ENCODE data around the gene NDUFAF8.

Gene NDUFAF8

GRCh38 chr17:81197831-81198490, 41.2 kb upstream of the NDUFAF8 start:
- H3K27me3 Mint-ChIP-seq = no peaks in the 10 kb centered on the region
- H3K4me3 Mint-ChIP-seq = no peak overlapping the region
- H3K36me3 Mint-ChIP-seq = no peaks in the 10 kb centered on the region
- no peaks in the 10 kb centered on the region for H3K4me1 Mint-ChIP-seq
- no peak overlapping the region for H3K27ac Mint-ChIP-seq
- no peaks in the 10 kb centered on the region for H3K9me3 Mint-ChIP-seq

GRCh38 chr17:81198826-81199481, 40.2 kb upstream of the NDUFAF8 start:
- H3K9me3 Mint-ChIP-seq = no peaks in the 10 kb centered on the region
- H3K27ac Mint-ChIP-seq = no peak overlapping the region
- no peaks in the 10 kb centered on the region for H3K36me3 Mint-ChIP-seq
- no peaks in the 10 kb centered on the region for H3K27me3 Mint-ChIP-seq
- no peak overlapping the region for H3K4me3 Mint-ChIP-seq
- no peaks in the 10 kb centered on the region for H3K4me1 Mint-ChIP-seq

- Mint-ChIP-seq H3K27ac (no peak overlapping the region), H3K9me3 (no peaks in the 10 kb centered on the region), H3K4me1 (no peaks in the 10 kb centered on the region), H3K27me3 (no peaks in the 10 kb centered on the region), H3K4me3 (no peak overlapping the region), H3K36me3 (no peaks in the 10 kb centered on the region)
Observed at GRCh38 chr17:81199482-81199830, 39.7 kb upstream of the NDUFAF8 start.

- H3K9me3 Mint-ChIP-seq = no peaks in the 10 kb centered on the region
- no peaks in the 10 kb centered on the region for H3K4me1 Mint-ChIP-seq
- no peak overlapping the region for H3K27ac Mint-ChIP-seq
- no peaks in the 10 kb centered on the region for H3K36me3 Mint-ChIP-seq
- H3K4me3 Mint-ChIP-seq = no peak overlapping the region
- H3K27me3 Mint-ChIP-seq = no peaks in the 10 kb centered on the region
Observed at GRCh38 chr17:81200201-81200600, 38.9 kb upstream of the NDUFAF8 start.

GRCh38 chr17:81200695-81201580, 38.2 kb upstream of the NDUFAF8 start:
- no peaks in the 10 kb centered on the region for H3K9me3 Mint-ChIP-seq
- no peak overlapping the region for H3K27ac Mint-ChIP-seq
- H3K36me3 Mint-ChIP-seq = no peaks in the 10 kb centered on the region
- no peaks in the 10 kb centered on the region for H3K27me3 Mint-ChIP-seq
- H3K4me3 Mint-ChIP-seq = no peak overlapping the region
- no peaks in the 10 kb centered on the region for H3K4me1 Mint-ChIP-seq

GRCh38 chr17:81202318-81202717, 36.8 kb upstream of the NDUFAF8 start:
- no peak overlapping the region for H3K27ac Mint-ChIP-seq
- H3K4me1 Mint-ChIP-seq = no peaks in the 10 kb centered on the region
- no peaks in the 10 kb centered on the region for H3K36me3 Mint-ChIP-seq
- H3K4me3 Mint-ChIP-seq = no peak overlapping the region
- no peaks in the 10 kb centered on the region for H3K27me3 Mint-ChIP-seq
- no peaks in the 10 kb centered on the region for H3K9me3 Mint-ChIP-seq

- no peaks in the 10 kb centered on the region for H3K4me1 Mint-ChIP-seq
- H3K36me3 Mint-ChIP-seq = no peaks in the 10 kb centered on the region
- no peak overlapping the region for H3K4me3 Mint-ChIP-seq
- H3K27me3 Mint-ChIP-seq = no peaks in the 10 kb centered on the region
- H3K9me3 Mint-ChIP-seq = no peaks in the 10 kb centered on the region
- no peak overlapping the region for H3K27ac Mint-ChIP-seq
Observed at GRCh38 chr17:81203136-81203535, 36.0 kb upstream of the NDUFAF8 start.

- no peaks in the 10 kb centered on the region for H3K4me1 Mint-ChIP-seq
- no peaks in the 10 kb centered on the region for H3K27me3 Mint-ChIP-seq
- no peak overlapping the region for H3K27ac Mint-ChIP-seq
- no peaks in the 10 kb centered on the region for H3K36me3 Mint-ChIP-seq
- H3K4me3 Mint-ChIP-seq = no peak overlapping the region
- H3K9me3 Mint-ChIP-seq = no peaks in the 10 kb centered on the region
Observed at GRCh38 chr17:81204578-81204977, 34.5 kb upstream of the NDUFAF8 start.

- no peak overlapping the region for H3K4me3 Mint-ChIP-seq
- H3K36me3 Mint-ChIP-seq = no peaks in the 10 kb centered on the region
- H3K9me3 Mint-ChIP-seq = no peaks in the 10 kb centered on the region
- no peaks in the 10 kb centered on the region for H3K27me3 Mint-ChIP-seq
- H3K4me1 Mint-ChIP-seq = no peaks in the 10 kb centered on the region
- no peak overlapping the region for H3K27ac Mint-ChIP-seq
Observed at GRCh38 chr17:81206166-81206565, 33.0 kb upstream of the NDUFAF8 start.

GRCh38 chr17:81206657-81207056, 32.5 kb upstream of the NDUFAF8 start:
- H3K27ac Mint-ChIP-seq = no peak overlapping the region
- no peaks in the 10 kb centered on the region for H3K27me3 Mint-ChIP-seq
- no peaks in the 10 kb centered on the region for H3K4me1 Mint-ChIP-seq

GRCh38 chr17:81207610-81208581, 31.2 kb upstream of the NDUFAF8 start:
- no peak overlapping the region for H3K27ac Mint-ChIP-seq

More at GRCh38 chr17:81206657-81207056, 32.5 kb upstream of the NDUFAF8 start:
- Mint-ChIP-seq H3K9me3 (no peaks in the 10 kb centered on the region), H3K4me3 (no peak overlapping the region), H3K36me3 (no peaks in the 10 kb centered on the region)

GRCh38 chr17:81208651-81209050, 30.5 kb upstream of the NDUFAF8 start:
- no peaks in the 10 kb centered on the region for H3K36me3 Mint-ChIP-seq
- H3K27ac Mint-ChIP-seq = no peak overlapping the region
- no peaks in the 10 kb centered on the region for H3K4me1 Mint-ChIP-seq
- H3K9me3 Mint-ChIP-seq = no peaks in the 10 kb centered on the region
- H3K27me3 Mint-ChIP-seq = no peaks in the 10 kb centered on the region
- H3K4me3 Mint-ChIP-seq = no peak overlapping the region

More at GRCh38 chr17:81207610-81208581, 31.2 kb upstream of the NDUFAF8 start:
- H3K36me3 Mint-ChIP-seq = no peaks in the 10 kb centered on the region
- H3K9me3 Mint-ChIP-seq = no peaks in the 10 kb centered on the region
- no peaks in the 10 kb centered on the region for H3K27me3 Mint-ChIP-seq
- no peak overlapping the region for H3K4me3 Mint-ChIP-seq
- H3K4me1 Mint-ChIP-seq = no peaks in the 10 kb centered on the region

GRCh38 chr17:81209141-81209540, 30.0 kb upstream of the NDUFAF8 start:
- H3K27me3 Mint-ChIP-seq = no peaks in the 10 kb centered on the region
- H3K4me1 Mint-ChIP-seq = no peaks in the 10 kb centered on the region
- no peaks in the 10 kb centered on the region for H3K36me3 Mint-ChIP-seq
- no peak overlapping the region for H3K4me3 Mint-ChIP-seq
- H3K27ac Mint-ChIP-seq = no peak overlapping the region
- H3K9me3 Mint-ChIP-seq = no peaks in the 10 kb centered on the region

GRCh38 chr17:81210466-81210865, 28.7 kb upstream of the NDUFAF8 start:
- Mint-ChIP-seq H3K4me3 (no peak overlapping the region), H3K4me1 (no peaks in the 10 kb centered on the region), H3K27ac (no peak overlapping the region), H3K27me3 (no peaks in the 10 kb centered on the region), H3K36me3 (no peaks in the 10 kb centered on the region), H3K9me3 (no peaks in the 10 kb centered on the region)

GRCh38 chr17:81210868-81211267, 28.2 kb upstream of the NDUFAF8 start:
- Mint-ChIP-seq H3K9me3 (no peaks in the 10 kb centered on the region), H3K27me3 (no peaks in the 10 kb centered on the region), H3K4me3 (no peak overlapping the region), H3K36me3 (no peaks in the 10 kb centered on the region), H3K4me1 (no peaks in the 10 kb centered on the region), H3K27ac (no peak overlapping the region)

Measured in activated naive CD4-positive, alpha-beta T cell treated with anti-CD3 and anti-CD28 coated beads, Interleukin-2, amount 50 U/mL, for 24 hours (primary cell).